ENCODE data around the gene STK32C.

- TF ChIP-seq CTCF (conservative IDR thresholded peaks at IDR 0.05) (no peak), EZH2 (IDR thresholded peaks at IDR 0.05; ENCODE audit: low read depth) (no peak)
These were observed 48.0 kb upstream of the STK32C start for GRCh38 chr10:132355754-132356153.
